ENCODE data around the gene ACAD9. TPM values are rescaled to one million over a fixed set of nuclear protein-coding genes. Genes with fewer than 3 reads are reported as not detected.

The ACAD9 gene
- polyA plus RNA-seq, 1 of the 3 experiments (the other 2 are of a cell fraction), result 41.9 TPM

DNA sequence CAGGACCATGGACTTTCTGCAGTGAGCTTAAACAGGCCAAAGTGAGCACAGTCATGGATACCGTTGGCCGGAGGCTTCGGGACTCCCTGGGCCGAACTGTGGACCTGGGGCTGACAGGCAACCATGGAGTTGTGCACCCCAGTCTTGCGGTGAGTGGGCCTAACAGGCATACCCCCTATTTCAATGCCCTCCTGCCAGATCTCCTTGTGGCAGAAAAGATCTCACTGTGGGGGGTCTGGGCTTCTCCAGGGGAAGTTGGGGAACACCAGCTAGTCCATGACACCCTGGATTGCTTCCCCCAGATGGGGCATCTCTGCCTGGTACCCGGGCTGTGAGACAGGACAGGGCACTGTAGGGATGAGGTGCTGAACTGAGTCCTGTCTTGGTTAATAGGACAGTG is 29.5 kb downstream of the ACAD9 start:
- TF ChIP-seq, protein P1, sequence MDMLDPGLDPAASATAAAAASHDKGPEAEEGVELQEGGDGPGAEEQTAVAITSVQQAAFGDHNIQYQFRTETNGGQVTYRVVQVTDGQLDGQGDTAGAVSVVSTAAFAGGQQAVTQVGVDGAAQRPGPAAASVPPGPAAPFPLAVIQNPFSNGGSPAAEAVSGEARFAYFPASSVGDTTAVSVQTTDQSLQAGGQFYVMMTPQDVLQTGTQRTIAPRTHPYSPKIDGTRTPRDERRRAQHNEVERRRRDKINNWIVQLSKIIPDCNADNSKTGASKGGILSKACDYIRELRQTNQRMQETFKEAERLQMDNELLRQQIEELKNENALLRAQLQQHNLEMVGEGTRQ (IDR thresholded peaks at IDR 0.05; ENCODE audit: borderline replicate concordance, low read depth, low read length), result no peak
- TF ChIP-seq EP300 (IDR thresholded peaks at IDR 0.05; ENCODE audit: borderline replicate concordance in 1 of 2, low read depth in 1 of 2, low read length in 1 of 2) (no peak), FOSL2 (IDR thresholded peaks at IDR 0.05; ENCODE audit: borderline replicate concordance, low read depth) (no peak), MXI1 (IDR thresholded peaks at IDR 0.05; ENCODE audit: low read depth, low read length) (no peak), SIN3A (IDR thresholded peaks at IDR 0.05; ENCODE audit: borderline replicate concordance, low read depth, low read length) (no peak), RAD21 (IDR thresholded peaks at IDR 0.05; ENCODE audit: low read length) (no peak), RCOR1 (IDR thresholded peaks at IDR 0.05; ENCODE audit: low read length) (no peak), YY1 (IDR thresholded peaks at IDR 0.05; ENCODE audit: low read depth) (no peak), JUND (IDR thresholded peaks at IDR 0.05) (no peak), POLR2AphosphoS5 (IDR thresholded peaks at IDR 0.05; ENCODE audit: low read depth, low read length) (no peak), MEF2A (IDR thresholded peaks at IDR 0.05; ENCODE audit: borderline replicate concordance, low read depth) (no peak)
- TF ChIP-seq, protein P2, sequence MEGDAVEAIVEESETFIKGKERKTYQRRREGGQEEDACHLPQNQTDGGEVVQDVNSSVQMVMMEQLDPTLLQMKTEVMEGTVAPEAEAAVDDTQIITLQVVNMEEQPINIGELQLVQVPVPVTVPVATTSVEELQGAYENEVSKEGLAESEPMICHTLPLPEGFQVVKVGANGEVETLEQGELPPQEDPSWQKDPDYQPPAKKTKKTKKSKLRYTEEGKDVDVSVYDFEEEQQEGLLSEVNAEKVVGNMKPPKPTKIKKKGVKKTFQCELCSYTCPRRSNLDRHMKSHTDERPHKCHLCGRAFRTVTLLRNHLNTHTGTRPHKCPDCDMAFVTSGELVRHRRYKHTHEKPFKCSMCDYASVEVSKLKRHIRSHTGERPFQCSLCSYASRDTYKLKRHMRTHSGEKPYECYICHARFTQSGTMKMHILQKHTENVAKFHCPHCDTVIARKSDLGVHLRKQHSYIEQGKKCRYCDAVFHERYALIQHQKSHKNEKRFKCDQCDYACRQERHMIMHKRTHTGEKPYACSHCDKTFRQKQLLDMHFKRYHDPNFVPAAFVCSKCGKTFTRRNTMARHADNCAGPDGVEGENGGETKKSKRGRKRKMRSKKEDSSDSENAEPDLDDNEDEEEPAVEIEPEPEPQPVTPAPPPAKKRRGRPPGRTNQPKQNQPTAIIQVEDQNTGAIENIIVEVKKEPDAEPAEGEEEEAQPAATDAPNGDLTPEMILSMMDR (IDR thresholded peaks at IDR 0.05), result no peak
- 80% methylated on average over 1 of the region's 6 CpGs for WGBS (ENCODE audit: low lambda C conversion rate)
- H3F3A ChIP-seq (replicated peaks; ENCODE audit: insufficient read depth), result no peaks in the 10 kb centered on the region
- no peak overlapping the region for H3K4me3 ChIP-seq (ENCODE audit: low read depth in 2 of 2, low read length in 1 of 2)
- no peak for DNase-seq
- no peaks in the 10 kb centered on the region for H3K79me2 ChIP-seq (ENCODE audit: insufficient read depth)
- H3K4me2 ChIP-seq, result no peak overlapping the region
- no peak overlapping the region for H2AFZ ChIP-seq (ENCODE audit: low read depth)
- H3K9ac ChIP-seq, result no peak overlapping the region
- no peaks in the 10 kb centered on the region for H4K20me1 ChIP-seq (ENCODE audit: insufficient read depth)
- no peaks in the 10 kb centered on the region for H3K9me3 ChIP-seq
- H3K4me1 ChIP-seq (ENCODE audit: control insufficient read depth in 1 of 2, insufficient read depth in 2 of 2, low read depth in 1 of 2, low read length in 1 of 2), result no peaks in the 10 kb centered on the region
- H3K9me2 ChIP-seq, result no peaks in the 10 kb centered on the region
- no peak overlapping the region for H3K27ac ChIP-seq (ENCODE audit: low read depth in 2 of 2, low read length in 1 of 2)
- CTCF ChIA-PET, result interaction anchor here (0.9 to 1.2 kb wide), 3 partner anchors 228 to 337 kb away, joined by 3 to 5 read pairs (median 4); no protein-coding TSS in a partner anchor
- H3K27me3 ChIP-seq (ENCODE audit: insufficient read depth), result no peaks in the 10 kb centered on the region
- H3K36me3 ChIP-seq (replicated peaks in 1 of 2; ENCODE audit: control insufficient read depth in 1 of 2, insufficient read depth in 2 of 2, low read length in 1 of 2), result peaks cover 13 to 84% of the 10 kb centered on the region in 2 experiments
- POLR2A ChIA-PET, result no interaction called here

GRCh38 chr3:128910006-128910405 is 30.6 kb downstream of the ACAD9 start:
- POLR2A ChIA-PET, result no interaction called here
- peaks cover 7 to 86% of the 10 kb centered on the region in 2 experiments for H3K36me3 ChIP-seq (replicated peaks in 1 of 2; ENCODE audit: control insufficient read depth in 1 of 2, insufficient read depth in 2 of 2, low read length in 1 of 2)

More at GRCh38 chr3:128910006-128910405, 30.6 kb downstream of the ACAD9 start:
- Histone ChIP-seq H2AFZ (ENCODE audit: low read depth) (no peak overlapping the region), H3F3A (replicated peaks; ENCODE audit: insufficient read depth) (no peaks in the 10 kb centered on the region), H3K4me2 (no peak overlapping the region), H3K9ac (no peak overlapping the region), H4K20me1 (ENCODE audit: insufficient read depth) (no peaks in the 10 kb centered on the region), H3K27me3 (ENCODE audit: insufficient read depth) (no peaks in the 10 kb centered on the region), H3K79me2 (ENCODE audit: insufficient read depth) (no peaks in the 10 kb centered on the region), H3K4me3 (ENCODE audit: low read depth in 2 of 2, low read length in 1 of 2) (no peak overlapping the region), H3K9me3 (no peaks in the 10 kb centered on the region), H3K4me1 (ENCODE audit: control insufficient read depth in 1 of 2, insufficient read depth in 2 of 2, low read depth in 1 of 2, low read length in 1 of 2) (no peaks in the 10 kb centered on the region), H3K27ac (ENCODE audit: low read depth in 2 of 2, low read length in 1 of 2) (no peak overlapping the region), H3K9me2 (no peaks in the 10 kb centered on the region)
- WGBS (ENCODE audit: low lambda C conversion rate), result no CpG with 5 or more reads among the region's 13 CpGs
- TF ChIP-seq, protein P3, sequence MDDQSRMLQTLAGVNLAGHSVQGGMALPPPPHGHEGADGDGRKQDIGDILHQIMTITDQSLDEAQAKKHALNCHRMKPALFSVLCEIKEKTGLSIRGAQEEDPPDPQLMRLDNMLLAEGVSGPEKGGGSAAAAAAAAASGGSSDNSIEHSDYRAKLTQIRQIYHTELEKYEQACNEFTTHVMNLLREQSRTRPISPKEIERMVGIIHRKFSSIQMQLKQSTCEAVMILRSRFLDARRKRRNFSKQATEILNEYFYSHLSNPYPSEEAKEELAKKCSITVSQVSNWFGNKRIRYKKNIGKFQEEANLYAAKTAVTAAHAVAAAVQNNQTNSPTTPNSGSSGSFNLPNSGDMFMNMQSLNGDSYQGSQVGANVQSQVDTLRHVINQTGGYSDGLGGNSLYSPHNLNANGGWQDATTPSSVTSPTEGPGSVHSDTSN (IDR thresholded peaks at IDR 0.05), result no peak
- TF ChIP-seq EZH2phosphoT487 (IDR thresholded peaks at IDR 0.05; ENCODE audit: borderline replicate concordance, low read depth) (no peak), SIN3A (IDR thresholded peaks at IDR 0.05; ENCODE audit: borderline replicate concordance, low read depth, low read length) (no peak), FOXM1 (IDR thresholded peaks at IDR 0.05; ENCODE audit: low read depth) (no peak), YY1 (IDR thresholded peaks at IDR 0.05; ENCODE audit: low read depth) (no peak), RFX5 (IDR thresholded peaks at IDR 0.05; ENCODE audit: low read length) (no peak), FOXJ3 (CRISPR knock-in tag; IDR thresholded peaks at IDR 0.05) (no peak), MEF2A (IDR thresholded peaks at IDR 0.05; ENCODE audit: borderline replicate concordance, low read depth) (no peak), ELF1 (IDR thresholded peaks at IDR 0.05) (no peak)
- TF ChIP-seq, protein P4, sequence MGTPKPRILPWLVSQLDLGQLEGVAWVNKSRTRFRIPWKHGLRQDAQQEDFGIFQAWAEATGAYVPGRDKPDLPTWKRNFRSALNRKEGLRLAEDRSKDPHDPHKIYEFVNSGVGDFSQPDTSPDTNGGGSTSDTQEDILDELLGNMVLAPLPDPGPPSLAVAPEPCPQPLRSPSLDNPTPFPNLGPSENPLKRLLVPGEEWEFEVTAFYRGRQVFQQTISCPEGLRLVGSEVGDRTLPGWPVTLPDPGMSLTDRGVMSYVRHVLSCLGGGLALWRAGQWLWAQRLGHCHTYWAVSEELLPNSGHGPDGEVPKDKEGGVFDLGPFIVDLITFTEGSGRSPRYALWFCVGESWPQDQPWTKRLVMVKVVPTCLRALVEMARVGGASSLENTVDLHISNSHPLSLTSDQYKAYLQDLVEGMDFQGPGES (IDR thresholded peaks at IDR 0.05; ENCODE audit: low read depth, low read length), result no peak
- TF ChIP-seq, protein P1 (IDR thresholded peaks at IDR 0.05; ENCODE audit: borderline replicate concordance, low read depth, low read length), result no peak
- TF ChIP-seq, protein P5, sequence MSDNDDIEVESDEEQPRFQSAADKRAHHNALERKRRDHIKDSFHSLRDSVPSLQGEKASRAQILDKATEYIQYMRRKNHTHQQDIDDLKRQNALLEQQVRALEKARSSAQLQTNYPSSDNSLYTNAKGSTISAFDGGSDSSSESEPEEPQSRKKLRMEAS (IDR thresholded peaks at IDR 0.05; ENCODE audit: low read depth), result no peak
- no peak for DNase-seq
- CTCF ChIA-PET, result interaction anchor here (1.2 to 1.7 kb wide), 2 partner anchors 292 to 336 kb away, joined by 3 to 5 read pairs; no protein-coding TSS in a partner anchor

Data from SK-N-SH (cell line).